HEK293 (cell line): ENCODE data around the gene ELL.

ENCODE experiments used
- CTCF ChIA-PET: fragments of 350-600 bp; formaldehyde crosslinking; extraction: SDS; loops from one replicate; lab custom pipeline; 2021; ENCODE audit warnings: antibody characterized with exemption; lab: Yijun Ruan, JAX
- POLR2A ChIA-PET: fragments of 300-600 bp; formaldehyde crosslinking; extraction: SDS; loops from one replicate; lab custom pipeline; 2020; ENCODE audit warnings: antibody characterized with exemption, inconsistent platforms; lab: Yijun Ruan, JAX
- H3K27ac ChIP-seq: fragments of 200-500 bp; sonication (Bioruptor generic); 2 replicates; pipeline ENCODE4 v1.5.1; 2014; ENCODE audit warnings: low read depth, low read length, control low read depth, inconsistent platforms; ENCODE audit errors: extremely low read depth
- H3K36me3 ChIP-seq, 2 experiments: fragments of 200-500 bp in 1 of 2; sonication (Bioruptor generic) in 1 of 2; 1 replicate in 1 of 2; 2 replicates in 1 of 2; pipeline ENCODE4 v1.5.1; 2014 to 2017; ENCODE audit warnings: inconsistent platforms in 2 of 2, low read length in 2 of 2; ENCODE audit not compliant: control insufficient read depth in 2 of 2, insufficient read depth in 1 of 2
- H3K4me1 ChIP-seq: fragments of 200-500 bp; sonication (Bioruptor generic); 2 replicates; pipeline ENCODE4 v1.5.1; 2014; ENCODE audit warnings: mild to moderate bottlenecking, low read length, inconsistent platforms; ENCODE audit not compliant: control insufficient read depth, insufficient read depth
- H3K4me3 ChIP-seq: 2 replicates; pipeline ENCODE4 v1.5.1; 2011; ENCODE audit warnings: low read depth, mild to moderate bottlenecking, control low read depth, low read length, moderate library complexity
- H3K9me3 ChIP-seq: fragments of 200-500 bp; sonication (Bioruptor generic); 2 replicates; pipeline ENCODE4 v1.5.1; 2014; ENCODE audit warnings: low read depth, low read length, inconsistent platforms; ENCODE audit not compliant: control insufficient read depth, insufficient read depth
- IKZF3 ChIP-seq: fragments of 450-650 bp; IDR thresholded peaks from 2 replicates; pipeline ENCODE4 v1.5.0; 2018; ENCODE audit warnings: missing biosample characterization, mild to moderate bottlenecking, missing genetic modification characterization, moderate library complexity
- KLF16 ChIP-seq: fragments of 450-650 bp; formaldehyde crosslinking; IDR thresholded peaks from 2 replicates; pipeline ENCODE4 v1.5.1; 2017; ENCODE audit warnings: missing biosample characterization, missing genetic modification characterization
- YY1 ChIP-seq: fragments of 450-650 bp; formaldehyde crosslinking; IDR thresholded peaks from 2 replicates; pipeline ENCODE4 v1.5.1; 2018; ENCODE audit warnings: missing biosample characterization, missing genetic modification characterization
- ZBTB1 ChIP-seq: fragments of 450-650 bp; formaldehyde crosslinking; IDR thresholded peaks from 2 replicates; pipeline ENCODE4 v1.5.1; 2016; ENCODE audit warnings: missing biosample characterization, missing genetic modification characterization
- ZBTB10 ChIP-seq: fragments of 450-650 bp; formaldehyde crosslinking; IDR thresholded peaks from 2 replicates; pipeline ENCODE4 v1.5.1; 2016; ENCODE audit warnings: missing biosample characterization, missing genetic modification characterization
- ZBTB7A ChIP-seq: fragments of 450-650 bp; formaldehyde crosslinking; IDR thresholded peaks from 2 replicates; pipeline ENCODE4 v1.5.1; 2016; ENCODE audit warnings: low read depth, missing biosample characterization, missing genetic modification characterization
- ZNF10 ChIP-seq: fragments of 450-650 bp; formaldehyde crosslinking; IDR thresholded peaks from 2 replicates; pipeline ENCODE4 v1.5.1; 2017; ENCODE audit warnings: missing biosample characterization, missing genetic modification characterization
- ZNF148 ChIP-seq: fragments of 450-650 bp; formaldehyde crosslinking; IDR thresholded peaks from 2 replicates; pipeline ENCODE4 v1.5.0; 2017; ENCODE audit warnings: missing biosample characterization, missing genetic modification characterization, borderline replicate concordance
- ZNF2 ChIP-seq: fragments of 450-650 bp; formaldehyde crosslinking; IDR thresholded peaks from 2 replicates; pipeline ENCODE4 v1.5.1; 2016; ENCODE audit warnings: missing biosample characterization, missing genetic modification characterization
- ZNF24 ChIP-seq: fragments of 450-650 bp; formaldehyde crosslinking; IDR thresholded peaks from 2 replicates; pipeline ENCODE4 v1.5.1; 2016; ENCODE audit warnings: missing biosample characterization, missing genetic modification characterization
- ZNF311 ChIP-seq: fragments of 450-650 bp; formaldehyde crosslinking; IDR thresholded peaks from 2 replicates; pipeline ENCODE4 v1.5.1; 2017; ENCODE audit warnings: missing biosample characterization, missing genetic modification characterization, borderline replicate concordance
- ZNF324 ChIP-seq: fragments of 450-650 bp; formaldehyde crosslinking; IDR thresholded peaks from 2 replicates; pipeline ENCODE4 v1.5.1; 2016; ENCODE audit warnings: missing biosample characterization, missing genetic modification characterization
- ZNF341 ChIP-seq: fragments of 450-650 bp; formaldehyde crosslinking; IDR thresholded peaks from 2 replicates; pipeline ENCODE4; 2016; ENCODE audit warnings: low read depth, missing biosample characterization, missing genetic modification characterization
- ZNF350 ChIP-seq: fragments of 450-650 bp; formaldehyde crosslinking; IDR thresholded peaks from 2 replicates; pipeline ENCODE4 v1.5.0; 2017; ENCODE audit warnings: missing biosample characterization, mild to moderate bottlenecking, missing genetic modification characterization
- ZNF366 ChIP-seq: fragments of 450-650 bp; formaldehyde crosslinking; conservative IDR thresholded peaks from 2 replicates; pipeline ENCODE4 v1.5.1; 2016; ENCODE audit warnings: missing biosample characterization, missing genetic modification characterization
- ZNF433 ChIP-seq: fragments of 450-650 bp; formaldehyde crosslinking; IDR thresholded peaks from 2 replicates; pipeline ENCODE4 v1.5.1; 2016; ENCODE audit warnings: missing biosample characterization, missing genetic modification characterization, low read depth
- ZNF48 ChIP-seq: fragments of 450-650 bp; formaldehyde crosslinking; IDR thresholded peaks from 2 replicates; pipeline ENCODE4 v1.5.1; 2016; ENCODE audit warnings: missing biosample characterization, missing genetic modification characterization
- ZNF510 ChIP-seq: fragments of 450-650 bp; formaldehyde crosslinking; IDR thresholded peaks from 2 replicates; pipeline ENCODE4 v1.5.1; 2018; ENCODE audit warnings: mild to moderate bottlenecking, missing genetic modification characterization, missing biosample characterization; ENCODE audit not compliant: insufficient replicate concordance
- ZNF610 ChIP-seq: fragments of 450-650 bp; formaldehyde crosslinking; IDR thresholded peaks from 2 replicates; pipeline ENCODE4 v1.5.1; 2016; ENCODE audit warnings: missing biosample characterization, missing genetic modification characterization, borderline replicate concordance
- ZNF624 ChIP-seq: fragments of 450-650 bp; formaldehyde crosslinking; IDR thresholded peaks from 2 replicates; pipeline ENCODE4 v1.5.1; 2017; ENCODE audit warnings: missing biosample characterization, missing genetic modification characterization
- ZNF639 ChIP-seq: fragments of 450-650 bp; formaldehyde crosslinking; IDR thresholded peaks from 2 replicates; pipeline ENCODE4 v1.5.1; 2016; ENCODE audit warnings: missing biosample characterization, missing genetic modification characterization
- ZNF658 ChIP-seq: fragments of 450-650 bp; formaldehyde crosslinking; IDR thresholded peaks from 2 replicates; pipeline ENCODE4; 2016; ENCODE audit warnings: missing biosample characterization, missing genetic modification characterization
- ZNF76 ChIP-seq: fragments of 450-650 bp; formaldehyde crosslinking; IDR thresholded peaks from 2 replicates; pipeline ENCODE4; 2016; ENCODE audit warnings: low read depth, missing biosample characterization, missing genetic modification characterization, borderline replicate concordance
- ZSCAN18 ChIP-seq: fragments of 450-650 bp; formaldehyde crosslinking; IDR thresholded peaks from 2 replicates; pipeline ENCODE4 v1.5.1; 2016; ENCODE audit warnings: missing biosample characterization, missing genetic modification characterization
- TF ChIP-seq, protein P1 (sequence below): fragments of 450-650 bp; formaldehyde crosslinking; IDR thresholded peaks from 2 replicates; pipeline ENCODE4 v1.5.1; 2016; ENCODE audit warnings: missing biosample characterization, missing genetic modification characterization
- TF ChIP-seq, protein P2 (sequence below): fragments of 450-650 bp; formaldehyde crosslinking; IDR thresholded peaks from 2 replicates; pipeline ENCODE4 v1.5.1; 2016; ENCODE audit warnings: missing biosample characterization, missing genetic modification characterization

ELL gene

GRCh38 chr19:18513868-18514267 lies 8.0 kb downstream of the ELL start (continued):
- no peak for TF ChIP-seq ZNF148 (tag by site-specific recombination)
- no peak for TF ChIP-seq ZNF2 (tag by site-specific recombination)
- TF ChIP-seq ZNF639 (tag by site-specific recombination): no peak
- TF ChIP-seq ZNF610 (tag by site-specific recombination): no peak
- TF ChIP-seq ZNF341 (tag by site-specific recombination): no peak
- no peak for TF ChIP-seq ZNF10 (tag by site-specific recombination)
- no peak for TF ChIP-seq ZNF624 (tag by site-specific recombination)
- no peak for TF ChIP-seq ZNF658 (tag by site-specific recombination)
- TF ChIP-seq, protein P1, sequence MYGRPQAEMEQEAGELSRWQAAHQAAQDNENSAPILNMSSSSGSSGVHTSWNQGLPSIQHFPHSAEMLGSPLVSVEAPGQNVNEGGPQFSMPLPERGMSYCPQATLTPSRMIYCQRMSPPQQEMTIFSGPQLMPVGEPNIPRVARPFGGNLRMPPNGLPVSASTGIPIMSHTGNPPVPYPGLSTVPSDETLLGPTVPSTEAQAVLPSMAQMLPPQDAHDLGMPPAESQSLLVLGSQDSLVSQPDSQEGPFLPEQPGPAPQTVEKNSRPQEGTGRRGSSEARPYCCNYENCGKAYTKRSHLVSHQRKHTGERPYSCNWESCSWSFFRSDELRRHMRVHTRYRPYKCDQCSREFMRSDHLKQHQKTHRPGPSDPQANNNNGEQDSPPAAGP: no peak
- TF ChIP-seq KLF16 (tag by site-specific recombination): no peak

GRCh38 chr19:18510216-18510615 lies 11.7 kb downstream of the ELL start:
- POLR2A ChIA-PET: no interaction called here
- no peaks in the 10 kb centered on the region for H3K9me3 ChIP-seq
- CTCF ChIA-PET: interaction anchor here (0.7 to 1.3 kb wide), 6 partner anchors 10 to 422 kb away, joined by 3 to 5 read pairs (median 4); no protein-coding TSS in a partner anchor
- no peak overlapping the region for H3K4me3 ChIP-seq
- H3K36me3 ChIP-seq: no peaks in the 10 kb centered on the region
- TF ChIP-seq ZNF510 (tag by site-specific recombination): no peak
- TF ChIP-seq ZBTB10 (tag by site-specific recombination): no peak
- TF ChIP-seq IKZF3: no peak
- no peak for TF ChIP-seq ZNF324 (tag by site-specific recombination)
- TF ChIP-seq ZNF48 (tag by site-specific recombination): no peak
- TF ChIP-seq YY1 (tag by site-specific recombination): no peak
- no peak for TF ChIP-seq ZNF311 (tag by site-specific recombination)
- TF ChIP-seq ZNF350 (tag by site-specific recombination): no peak
- no peak for TF ChIP-seq ZNF366
- TF ChIP-seq ZBTB1: no peak
- no peak for TF ChIP-seq ZNF76
- TF ChIP-seq ZSCAN18: no peak
- TF ChIP-seq, protein P2, sequence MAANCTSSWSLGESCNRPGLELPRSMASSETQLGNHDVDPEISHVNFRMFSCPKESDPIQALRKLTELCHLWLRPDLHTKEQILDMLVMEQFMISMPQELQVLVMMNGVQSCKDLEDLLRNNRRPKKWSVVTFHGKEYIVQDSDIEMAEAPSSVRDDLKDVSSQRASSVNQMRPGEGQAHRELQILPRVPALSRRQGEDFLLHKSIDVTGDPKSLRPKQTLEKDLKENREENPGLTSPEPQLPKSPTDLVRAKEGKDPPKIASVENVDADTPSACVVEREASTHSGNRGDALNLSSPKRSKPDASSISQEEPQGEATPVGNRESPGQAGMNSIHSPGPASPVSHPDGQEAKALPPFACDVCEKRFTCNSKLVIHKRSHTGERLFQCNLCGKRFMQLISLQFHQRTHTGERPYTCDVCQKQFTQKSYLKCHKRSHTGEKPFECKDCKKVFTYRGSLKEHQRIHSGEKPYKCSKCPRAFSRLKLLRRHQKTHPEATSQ (tag by site-specific recombination): no peak
- no peak for TF ChIP-seq ZNF433 (tag by site-specific recombination)
- TF ChIP-seq ZNF24 (tag by site-specific recombination): no peak
- TF ChIP-seq ZBTB7A (tag by site-specific recombination): no peak
- H3K27ac ChIP-seq: no peak overlapping the region
- peaks cover 2% of the 10 kb centered on the region; the same call in 1 of the 2 replicates for H3K4me1 ChIP-seq
